ENCODE measurements around the gene PIM1. TPM values are rescaled to one million over a fixed set of nuclear protein-coding genes. Genes with fewer than 3 reads are reported as not detected.

PIM1 gene
- total RNA-seq, 2 donors from 2014 or later, result 511 to 723 TPM

DNA sequence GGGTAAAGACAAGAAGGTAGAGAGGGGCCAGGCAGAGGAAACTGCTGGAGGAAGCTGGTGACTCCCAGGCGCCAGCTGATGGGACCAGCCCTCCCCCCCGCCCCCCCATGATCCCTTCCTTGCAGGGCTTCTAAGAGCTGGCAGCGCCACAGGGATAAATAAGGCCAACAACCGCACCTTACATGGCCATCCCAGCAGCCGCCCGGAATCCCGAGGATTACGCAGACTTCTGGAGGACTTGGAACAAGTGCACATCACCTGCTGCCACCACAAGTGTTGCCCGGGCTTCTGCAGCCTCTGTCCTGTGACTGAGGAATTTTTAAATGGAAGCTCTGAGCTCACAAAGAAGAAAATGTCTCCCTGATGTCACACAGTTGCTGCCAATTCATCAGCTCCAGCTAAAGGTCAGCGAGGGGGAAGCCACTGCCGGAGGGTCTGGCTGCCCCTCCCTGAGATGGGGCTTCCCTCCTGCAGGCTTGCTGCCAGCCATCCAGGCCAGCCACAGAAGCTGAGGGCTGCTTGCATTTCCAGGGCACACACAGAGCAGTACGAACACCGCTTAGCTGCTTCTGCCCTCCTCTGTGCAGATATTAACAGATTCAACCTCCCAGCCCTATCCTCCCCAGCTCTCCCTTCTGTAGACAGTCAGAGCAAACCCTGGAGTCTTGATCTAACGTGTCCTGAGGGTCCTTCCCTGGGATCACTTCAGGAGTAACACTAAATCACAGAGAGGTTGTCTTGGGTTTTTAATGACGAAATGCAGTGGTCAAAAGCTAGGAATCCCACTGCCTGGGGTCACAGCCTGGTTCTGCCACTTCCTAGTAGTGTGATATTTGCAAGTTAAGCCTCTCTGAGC lies 38.6 kb upstream of the PIM1 start:
- no peak for ATAC-seq
- no peak for DNase-seq (ENCODE audit: low spot score)
- peaks cover 17 to 30% of the 10 kb centered on the region in 2 donors for H3K4me1 Mint-ChIP-seq (ENCODE audit: low read depth in 2 of 2)
- H3K27ac Mint-ChIP-seq, result peak overlapping the region in 1 of 2 donors; percentile 70
- H3K9me3 Mint-ChIP-seq, result no peaks in the 10 kb centered on the region
- no peak overlapping the region for H3K4me3 Mint-ChIP-seq
- H3K36me3 Mint-ChIP-seq, result no peaks in the 10 kb centered on the region
- H3K27me3 Mint-ChIP-seq, result peaks cover 0 to under 1% of the 10 kb centered on the region in 2 donors

DNA sequence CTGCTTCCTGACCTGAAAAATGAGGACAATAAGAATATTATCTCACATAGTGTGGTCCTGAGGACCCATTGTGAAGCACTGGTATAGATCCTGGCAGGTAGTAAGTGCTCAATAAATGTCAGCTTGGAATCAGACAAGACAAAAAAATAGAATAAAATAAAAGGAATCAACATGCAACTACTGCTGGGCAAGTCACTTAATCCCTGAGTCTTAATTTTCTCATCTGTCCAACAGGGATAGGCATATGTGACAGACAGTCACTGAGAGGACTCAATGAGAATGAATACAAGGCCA lies 38.0 kb upstream of the PIM1 start:
- peaks cover 21 to 36% of the 10 kb centered on the region in 2 donors for H3K4me1 Mint-ChIP-seq (ENCODE audit: low read depth in 2 of 2)

GRCh38 chr6:37134036-37134395 lies 35.9 kb upstream of the PIM1 start:
- Mint-ChIP-seq H3K4me1 (ENCODE audit: low read depth in 2 of 2) (peaks cover 35 to 47% of the 10 kb centered on the region in 2 donors), H3K4me3 (peak overlapping the region; percentile 51), H3K36me3 (no peaks in the 10 kb centered on the region), H3K9me3 (no peaks in the 10 kb centered on the region), H3K27ac (peak overlapping the region; percentile 28 to 57), H3K27me3 (peaks cover 0 to 5% of the 10 kb centered on the region in 2 donors)
- no peak for DNase-seq (ENCODE audit: low spot score)
- ATAC-seq, result no peak

More for the DNA sequence above, 38.0 kb upstream of the PIM1 start:
- DNase-seq (ENCODE audit: low spot score), result no peak
- peak overlapping the region in 1 of 2 donors; percentile 70 for H3K27ac Mint-ChIP-seq
- ATAC-seq, result no peak
- H3K9me3 Mint-ChIP-seq, result no peaks in the 10 kb centered on the region
- no peaks in the 10 kb centered on the region for H3K36me3 Mint-ChIP-seq
- H3K4me3 Mint-ChIP-seq, result no peak overlapping the region
- H3K27me3 Mint-ChIP-seq, result no peaks in the 10 kb centered on the region

DNA sequence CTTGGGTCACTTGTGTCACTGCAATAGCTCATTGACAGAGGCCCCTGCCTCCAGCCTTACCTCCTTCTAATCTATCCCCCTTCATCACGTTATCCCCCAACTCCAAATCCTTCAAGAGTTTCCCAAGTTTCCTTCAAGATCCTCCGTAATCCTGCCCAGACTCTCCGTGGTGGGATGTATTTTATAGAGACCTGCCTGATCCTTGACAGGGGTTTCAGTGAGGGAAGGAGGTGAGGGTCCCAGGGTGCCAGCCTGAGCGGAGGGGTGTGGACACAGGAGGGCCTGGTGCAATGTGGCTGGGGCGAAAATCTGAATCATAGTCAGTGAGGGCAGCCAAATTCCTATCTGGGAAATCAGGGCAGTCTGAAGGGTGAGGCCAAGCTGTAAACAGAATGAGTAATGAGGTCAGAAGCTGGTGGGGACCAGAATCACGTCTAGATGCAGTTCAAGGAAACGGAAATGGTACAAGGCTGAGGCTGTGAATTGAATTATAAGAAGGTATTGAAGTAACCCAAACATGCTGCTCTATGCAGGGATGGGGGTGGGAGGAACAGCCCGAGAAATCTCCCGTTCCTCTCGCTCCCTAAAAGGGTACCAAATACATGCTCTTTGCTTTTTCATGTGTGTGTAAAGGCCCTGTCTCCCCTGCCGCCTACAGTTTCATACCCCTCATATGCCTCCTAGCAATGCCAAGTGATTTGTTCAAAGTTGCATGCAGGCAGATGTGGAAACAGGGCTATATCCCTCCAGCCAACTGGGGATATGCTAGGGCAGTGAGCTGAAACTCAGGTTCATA lies 35.4 kb upstream of the PIM1 start:
- peak; percentile 61 to 75 for ATAC-seq
- peak overlapping the region; percentile 28 to 57 for H3K27ac Mint-ChIP-seq
- peak overlapping the region; percentile 51 for H3K4me3 Mint-ChIP-seq
- H3K36me3 Mint-ChIP-seq, result no peaks in the 10 kb centered on the region
- H3K9me3 Mint-ChIP-seq, result no peaks in the 10 kb centered on the region
- peaks cover 35 to 47% of the 10 kb centered on the region in 2 donors for H3K4me1 Mint-ChIP-seq (ENCODE audit: low read depth in 2 of 2)
- DNase-seq (ENCODE audit: low spot score), result no peak
- peaks cover 0 to 5% of the 10 kb centered on the region in 2 donors for H3K27me3 Mint-ChIP-seq

DNA sequence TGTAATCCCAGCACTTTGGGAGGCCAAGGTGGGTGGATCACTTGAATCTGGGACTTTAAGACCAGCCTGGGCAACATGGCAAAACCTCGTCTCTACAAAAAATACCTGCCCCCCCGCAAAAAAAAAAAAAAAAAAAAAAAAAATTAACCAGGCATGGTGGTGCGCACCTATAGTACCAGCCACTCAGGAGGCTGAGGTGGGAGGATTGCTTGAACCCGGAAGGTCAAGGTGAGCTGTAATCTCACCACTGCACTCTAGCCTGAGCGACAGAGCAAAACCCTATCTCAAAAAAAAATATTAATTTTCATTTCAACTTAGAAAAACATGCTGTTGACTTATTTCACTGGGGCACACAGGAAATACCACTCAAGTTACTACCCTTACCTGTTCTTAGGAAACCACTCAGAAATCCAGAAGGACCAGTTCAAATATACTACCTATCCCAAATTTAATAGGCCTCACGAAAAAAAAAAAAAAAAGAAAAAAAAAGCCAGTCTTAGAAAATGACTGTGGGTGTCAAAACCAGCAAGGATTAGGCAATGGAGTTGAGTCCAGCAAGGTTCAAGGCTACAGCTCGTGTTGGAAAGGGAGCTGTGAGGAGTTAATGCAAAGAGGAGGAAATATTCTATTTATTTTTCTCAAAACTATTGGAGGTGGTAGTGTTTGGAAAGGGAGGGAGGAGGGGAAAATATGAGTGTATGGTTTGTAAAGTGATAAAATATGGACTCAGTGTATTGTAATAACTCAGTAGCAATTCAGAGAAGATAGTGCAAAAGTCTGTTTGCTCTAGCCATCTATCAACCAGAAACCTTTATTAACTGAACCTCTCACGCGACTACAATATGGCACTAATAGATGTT lies 33.9 kb upstream of the PIM1 start:
- ATAC-seq, result no peak
- peak overlapping the region; percentile 1 for H3K4me3 Mint-ChIP-seq
- peaks cover 29 to 43% of the 10 kb centered on the region in 2 donors for H3K4me1 Mint-ChIP-seq (ENCODE audit: low read depth in 2 of 2)
- H3K27ac Mint-ChIP-seq, result peak overlapping the region in 1 of 2 donors; percentile 83
- H3K9me3 Mint-ChIP-seq, result no peaks in the 10 kb centered on the region
- H3K36me3 Mint-ChIP-seq, result no peaks in the 10 kb centered on the region
- peaks cover 0 to 11% of the 10 kb centered on the region in 2 donors for H3K27me3 Mint-ChIP-seq
- DNase-seq (ENCODE audit: low spot score), result no peak

DNA sequence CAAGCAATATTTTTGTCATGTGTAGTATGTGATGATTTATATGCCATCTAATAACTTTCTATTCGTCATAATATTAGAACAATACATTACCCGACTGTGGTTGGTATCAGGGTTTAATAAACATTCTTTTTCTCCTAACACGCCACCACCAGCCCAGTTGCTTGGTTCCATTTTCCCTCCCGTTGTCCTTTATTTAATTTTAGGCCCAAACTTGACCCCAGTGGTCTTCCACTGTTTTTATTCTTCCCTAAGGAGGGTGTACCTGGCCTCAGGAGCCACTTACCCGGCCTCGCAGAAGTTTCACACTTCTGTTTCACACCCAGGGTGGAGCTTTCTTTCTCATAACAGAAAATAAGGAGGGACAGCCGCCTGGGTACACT lies 33.1 kb upstream of the PIM1 start:
- ATAC-seq (no peak), DNase-seq (ENCODE audit: low spot score) (no peak)
- peaks cover 4 to 13% of the 10 kb centered on the region in 2 donors for H3K27me3 Mint-ChIP-seq
- H3K36me3 Mint-ChIP-seq, result no peaks in the 10 kb centered on the region
- H3K27ac Mint-ChIP-seq, result peak overlapping the region; percentile 82 to 83
- H3K4me3 Mint-ChIP-seq, result peak overlapping the region; percentile 83
- H3K4me1 Mint-ChIP-seq (ENCODE audit: low read depth in 2 of 2), result peaks cover 34 to 48% of the 10 kb centered on the region in 2 donors
- H3K9me3 Mint-ChIP-seq, result no peaks in the 10 kb centered on the region

DNA sequence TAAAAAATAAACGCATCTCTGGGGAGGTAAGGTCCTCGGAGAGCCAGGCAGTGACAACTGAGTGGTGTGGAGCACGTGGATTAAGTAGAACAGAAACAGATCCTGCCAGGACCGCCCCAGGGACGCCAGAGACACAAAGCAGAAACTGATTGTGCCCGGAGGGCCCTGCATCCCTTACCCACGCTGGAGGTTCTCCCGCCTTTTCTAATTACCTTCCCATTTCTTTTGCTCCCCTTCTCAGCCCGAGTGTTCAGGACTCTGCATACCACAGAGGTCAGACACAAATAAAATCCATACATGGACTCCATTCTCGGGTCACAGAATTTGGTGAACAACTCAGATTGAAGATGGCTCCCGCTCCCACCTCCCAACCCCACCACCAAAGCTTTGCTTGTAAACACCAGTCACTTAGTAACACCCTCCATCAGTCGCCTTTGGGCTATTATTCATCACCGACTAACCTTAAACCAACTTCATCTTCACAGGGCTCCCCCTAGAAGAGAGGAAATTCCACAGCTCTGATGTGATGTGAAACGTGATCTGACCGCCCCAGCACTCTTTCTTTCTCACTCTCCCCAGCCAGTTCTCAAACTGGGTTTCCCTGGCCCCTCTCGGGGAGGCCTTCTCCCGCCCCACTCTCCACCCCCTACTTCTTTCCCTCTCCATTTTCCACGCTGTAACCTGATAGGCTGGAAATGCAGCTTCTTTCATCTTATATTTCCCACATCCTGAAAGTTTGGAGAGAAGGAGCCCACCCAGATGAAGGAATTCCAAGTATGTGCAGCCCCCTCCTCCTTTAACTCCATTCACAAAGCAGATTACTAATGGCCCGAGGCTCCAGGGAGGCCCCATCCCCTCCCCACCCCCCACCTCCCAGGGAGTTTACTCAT lies 32.5 kb upstream of the PIM1 start:
- H3K9me3 Mint-ChIP-seq, result no peaks in the 10 kb centered on the region
- peaks cover 4 to 13% of the 10 kb centered on the region in 2 donors for H3K27me3 Mint-ChIP-seq
- ATAC-seq, result peak; percentile 85 to 91
- H3K27ac Mint-ChIP-seq, result peak overlapping the region; percentile 82 to 83
- no peaks in the 10 kb centered on the region for H3K36me3 Mint-ChIP-seq
- H3K4me1 Mint-ChIP-seq (ENCODE audit: low read depth in 2 of 2), result peaks cover 34 to 48% of the 10 kb centered on the region in 2 donors
- peak overlapping the region; percentile 83 for H3K4me3 Mint-ChIP-seq
- no peak for DNase-seq (ENCODE audit: low spot score)

DNA sequence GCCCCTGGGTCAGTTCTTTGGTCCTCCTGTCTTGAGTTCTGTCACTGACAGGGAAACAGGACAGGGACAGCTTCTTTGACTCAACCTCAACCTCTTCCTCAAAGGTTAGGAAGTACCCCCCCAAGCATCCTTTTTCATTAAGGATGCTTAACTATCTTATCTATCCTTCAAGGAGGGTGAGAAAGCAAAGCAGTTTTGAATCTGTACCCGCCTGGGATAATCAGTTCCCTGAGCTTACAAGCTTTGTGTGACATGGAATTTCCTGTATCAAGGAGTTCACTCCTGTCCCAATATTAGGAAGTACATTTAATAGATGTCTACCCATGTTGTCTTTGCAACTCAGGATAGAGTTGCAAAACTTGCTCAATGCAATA lies 31.1 kb upstream of the PIM1 start:
- no peak for ATAC-seq
- no peak for DNase-seq (ENCODE audit: low spot score)
- peaks cover 4 to 13% of the 10 kb centered on the region in 2 donors for H3K27me3 Mint-ChIP-seq
- H3K36me3 Mint-ChIP-seq, result no peaks in the 10 kb centered on the region
- no peak overlapping the region for H3K4me3 Mint-ChIP-seq
- no peak overlapping the region for H3K27ac Mint-ChIP-seq
- H3K9me3 Mint-ChIP-seq, result no peaks in the 10 kb centered on the region
- peaks cover 34 to 53% of the 10 kb centered on the region in 2 donors for H3K4me1 Mint-ChIP-seq (ENCODE audit: low read depth in 2 of 2)

GRCh38 chr6:37139230-37139962 lies 30.6 kb upstream of the PIM1 start:
- Mint-ChIP-seq H3K27me3 (peaks cover 4 to 13% of the 10 kb centered on the region in 2 donors), H3K9me3 (no peaks in the 10 kb centered on the region), H3K36me3 (no peaks in the 10 kb centered on the region), H3K4me1 (ENCODE audit: low read depth in 2 of 2) (peaks cover 30 to 50% of the 10 kb centered on the region in 2 donors), H3K27ac (no peak overlapping the region), H3K4me3 (no peak overlapping the region)
- DNase-seq (ENCODE audit: low spot score) (no peak), ATAC-seq (no peak)

DNA sequence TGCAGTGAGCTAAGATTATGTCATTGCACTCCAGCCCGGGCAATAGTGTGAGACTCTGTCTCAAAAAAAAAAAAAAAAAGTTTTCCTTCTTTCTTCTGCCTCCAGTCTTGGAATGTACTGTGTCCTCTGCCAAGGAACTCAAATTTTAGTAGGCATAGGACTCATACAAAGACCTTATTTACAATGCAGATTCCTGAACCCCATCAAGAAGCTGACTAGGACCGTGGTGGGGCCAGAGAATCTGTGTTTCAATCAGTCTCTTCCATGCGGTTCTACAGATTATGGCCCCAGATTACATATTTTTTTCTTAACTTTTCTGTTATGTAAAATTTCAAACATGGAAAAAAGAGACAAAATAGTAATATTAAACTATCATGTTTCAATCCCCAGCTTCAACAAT lies 29.8 kb upstream of the PIM1 start:
- peak overlapping the region in 1 of 2 donors; percentile 45 for H3K27ac Mint-ChIP-seq
- peaks cover 24 to 42% of the 10 kb centered on the region in 2 donors for H3K4me1 Mint-ChIP-seq (ENCODE audit: low read depth in 2 of 2)
- DNase-seq (ENCODE audit: low spot score), result no peak
- H3K27me3 Mint-ChIP-seq, result peaks cover 4 to 13% of the 10 kb centered on the region in 2 donors
- H3K4me3 Mint-ChIP-seq, result no peak overlapping the region
- ATAC-seq, result no peak
- no peaks in the 10 kb centered on the region for H3K9me3 Mint-ChIP-seq
- no peaks in the 10 kb centered on the region for H3K36me3 Mint-ChIP-seq

DNA sequence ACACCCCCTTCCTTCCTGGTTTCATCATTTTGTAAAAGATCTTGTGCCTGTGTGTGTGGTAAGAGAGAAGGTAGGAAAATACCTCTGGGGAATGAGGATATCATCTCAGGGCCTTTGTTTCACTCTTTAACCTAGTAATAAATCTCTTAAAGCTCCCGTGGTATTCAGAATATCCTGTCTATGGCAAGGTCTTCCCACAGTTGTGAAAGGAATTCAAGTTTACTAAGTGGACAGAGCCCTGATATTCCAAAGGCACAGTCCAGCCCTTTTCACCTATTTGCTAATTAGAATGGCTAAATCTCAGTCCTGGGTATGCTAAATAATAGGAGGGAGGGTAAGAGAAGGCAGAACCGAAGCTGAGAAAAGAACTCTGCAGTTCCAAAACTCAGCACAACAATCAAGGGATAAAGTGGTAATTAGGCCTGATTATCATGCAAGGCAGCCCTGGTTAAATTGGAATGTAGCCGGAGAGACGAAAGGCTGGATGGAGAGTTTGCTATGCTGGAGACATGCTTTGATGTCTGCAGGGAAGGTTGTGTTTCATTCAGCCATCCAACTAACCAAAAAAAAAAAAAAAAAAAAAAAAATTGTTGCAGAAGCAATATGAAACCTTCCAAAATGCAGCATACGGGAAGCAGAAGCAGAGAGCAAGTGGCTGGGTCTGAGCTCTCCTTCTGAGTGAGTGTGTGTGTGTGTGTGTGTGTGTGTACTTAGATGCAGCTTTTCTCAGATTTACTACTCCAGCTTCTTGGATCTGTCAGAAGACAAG lies 28.5 kb upstream of the PIM1 start:
- no peaks in the 10 kb centered on the region for H3K9me3 Mint-ChIP-seq
- peaks cover 4 to 13% of the 10 kb centered on the region in 2 donors for H3K27me3 Mint-ChIP-seq
- no peak for ATAC-seq
- no peak for DNase-seq (ENCODE audit: low spot score)
- H3K4me3 Mint-ChIP-seq, result no peak overlapping the region
- H3K4me1 Mint-ChIP-seq (ENCODE audit: low read depth in 2 of 2), result peaks cover 23 to 36% of the 10 kb centered on the region in 2 donors
- H3K36me3 Mint-ChIP-seq, result no peaks in the 10 kb centered on the region
- H3K27ac Mint-ChIP-seq, result peak overlapping the region; percentile 12 to 45

Data from natural killer cell treated with Interleukin-12 subunit alpha and Interleukin-12 subunit beta and Interleukin-15 and Interleukin-18, amount 100 ng/mL, for 72 hours (primary cell).